Measurements from ENCODE around the gene TSPAN33. TPM values are rescaled to one million over a fixed set of nuclear protein-coding genes. Genes with fewer than 3 reads are reported as not detected.

The TSPAN33 gene
- total RNA-seq, 4 donors from 2014 or later: 2.5 to 8.1 (median 2.9) TPM

DNA sequence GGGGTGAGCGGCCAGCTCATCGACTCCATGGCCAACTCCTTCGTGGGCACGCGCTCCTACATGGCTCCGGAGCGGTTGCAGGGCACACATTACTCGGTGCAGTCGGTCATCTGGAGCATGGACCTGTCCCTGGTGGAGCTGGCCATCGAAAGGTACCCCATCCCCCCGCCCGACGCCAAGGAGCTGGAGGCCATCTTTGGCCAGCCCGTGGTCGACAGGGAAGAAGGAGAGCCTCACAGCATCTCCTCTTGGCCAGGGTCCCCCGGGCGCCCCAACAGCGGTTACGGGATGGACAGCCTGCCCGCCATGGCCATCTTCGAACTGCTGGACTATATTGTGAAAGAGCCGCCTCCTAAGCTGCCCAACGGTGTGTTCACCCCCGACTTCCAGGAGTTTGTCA, 17.4 kb upstream of the TSPAN33 start:
- Histone ChIP-seq H3K9me3 (no peaks in the 10 kb centered on the region), H3K4me1 (peaks cover 0 to 4% (median 0%) of the 10 kb centered on the region in 4 donors), H3K27me3 (peaks cover 8% of the 10 kb centered on the region), H3K27ac (no peak overlapping the region), H3K4me3 (no peak overlapping the region), H3K36me3 (no peaks in the 10 kb centered on the region)
- no peak for DNase-seq
- in situ Hi-C loops (cut with MboI; ENCODE audit: low pct_ligation_motif_present in 1 of 4, low pct_unique_long_range_greater_than_20kb in 1 of 4, low sequenced_read_pairs in 3 of 4): no loop called here
- no peak for TF ChIP-seq EP300 (IDR thresholded peaks at IDR 0.05; ENCODE audit: low read depth)
- TF ChIP-seq, protein P1, sequence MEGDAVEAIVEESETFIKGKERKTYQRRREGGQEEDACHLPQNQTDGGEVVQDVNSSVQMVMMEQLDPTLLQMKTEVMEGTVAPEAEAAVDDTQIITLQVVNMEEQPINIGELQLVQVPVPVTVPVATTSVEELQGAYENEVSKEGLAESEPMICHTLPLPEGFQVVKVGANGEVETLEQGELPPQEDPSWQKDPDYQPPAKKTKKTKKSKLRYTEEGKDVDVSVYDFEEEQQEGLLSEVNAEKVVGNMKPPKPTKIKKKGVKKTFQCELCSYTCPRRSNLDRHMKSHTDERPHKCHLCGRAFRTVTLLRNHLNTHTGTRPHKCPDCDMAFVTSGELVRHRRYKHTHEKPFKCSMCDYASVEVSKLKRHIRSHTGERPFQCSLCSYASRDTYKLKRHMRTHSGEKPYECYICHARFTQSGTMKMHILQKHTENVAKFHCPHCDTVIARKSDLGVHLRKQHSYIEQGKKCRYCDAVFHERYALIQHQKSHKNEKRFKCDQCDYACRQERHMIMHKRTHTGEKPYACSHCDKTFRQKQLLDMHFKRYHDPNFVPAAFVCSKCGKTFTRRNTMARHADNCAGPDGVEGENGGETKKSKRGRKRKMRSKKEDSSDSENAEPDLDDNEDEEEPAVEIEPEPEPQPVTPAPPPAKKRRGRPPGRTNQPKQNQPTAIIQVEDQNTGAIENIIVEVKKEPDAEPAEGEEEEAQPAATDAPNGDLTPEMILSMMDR (IDR thresholded peaks at IDR 0.05): no peak
- no peak for TF ChIP-seq POLR2A (IDR thresholded peaks at IDR 0.05)
- no peak for TF ChIP-seq POLR2AphosphoS5 (IDR thresholded peaks at IDR 0.05)
- WGBS, 2 donors (ENCODE audit: low coverage in 1 of 2): 95% methylated on average over 24 of the region's 24 CpGs; no CpG with 5 or more reads in 1 of the 2 donors
- intact Hi-C loops (cut with DNase I; ENCODE audit: low total_unique reads): no loop called here

DNA sequence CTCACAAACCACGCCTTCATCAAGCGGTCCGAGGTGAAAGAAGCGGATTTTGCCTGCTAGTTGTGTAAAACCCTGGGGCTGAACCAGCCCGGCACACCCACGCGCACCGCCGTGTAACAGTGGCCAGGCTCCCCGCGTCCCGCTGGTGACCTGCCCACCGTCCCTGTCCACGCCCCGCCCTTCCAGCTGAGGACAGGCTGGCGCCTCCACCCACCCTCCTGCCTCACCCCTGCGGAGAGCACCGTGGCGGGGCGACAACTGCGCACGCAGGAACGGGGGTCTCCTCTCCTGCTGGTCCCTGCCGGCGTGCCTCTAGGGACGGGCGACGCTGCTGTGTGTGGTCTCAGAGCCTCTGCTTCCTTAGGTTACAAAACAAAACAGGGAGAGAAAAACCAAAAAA, 16.9 kb upstream of the TSPAN33 start:
- intact Hi-C loops (cut with DNase I; ENCODE audit: low total_unique reads) (no loop called here), in situ Hi-C loops (cut with MboI; ENCODE audit: low pct_ligation_motif_present in 1 of 4, low pct_unique_long_range_greater_than_20kb in 1 of 4, low sequenced_read_pairs in 3 of 4) (no loop called here)
- 97% methylated on average over 28 of the region's 28 CpGs; no CpG with 5 or more reads in 1 of the 2 donors for WGBS, 2 donors (ENCODE audit: low coverage in 1 of 2)
- DNase-seq: no peak
- Histone ChIP-seq H3K36me3 (no peaks in the 10 kb centered on the region), H3K4me3 (no peak overlapping the region), H3K27ac (no peak overlapping the region), H3K27me3 (peaks cover 8% of the 10 kb centered on the region), H3K4me1 (peaks cover 0 to 3% (median 0%) of the 10 kb centered on the region in 4 donors), H3K9me3 (no peaks in the 10 kb centered on the region)
- no peak for TF ChIP-seq EP300 (IDR thresholded peaks at IDR 0.05; ENCODE audit: low read depth)
- TF ChIP-seq, protein P1 (IDR thresholded peaks at IDR 0.05): no peak
- no peak for TF ChIP-seq POLR2A (IDR thresholded peaks at IDR 0.05)
- TF ChIP-seq POLR2AphosphoS5 (IDR thresholded peaks at IDR 0.05): no peak

DNA sequence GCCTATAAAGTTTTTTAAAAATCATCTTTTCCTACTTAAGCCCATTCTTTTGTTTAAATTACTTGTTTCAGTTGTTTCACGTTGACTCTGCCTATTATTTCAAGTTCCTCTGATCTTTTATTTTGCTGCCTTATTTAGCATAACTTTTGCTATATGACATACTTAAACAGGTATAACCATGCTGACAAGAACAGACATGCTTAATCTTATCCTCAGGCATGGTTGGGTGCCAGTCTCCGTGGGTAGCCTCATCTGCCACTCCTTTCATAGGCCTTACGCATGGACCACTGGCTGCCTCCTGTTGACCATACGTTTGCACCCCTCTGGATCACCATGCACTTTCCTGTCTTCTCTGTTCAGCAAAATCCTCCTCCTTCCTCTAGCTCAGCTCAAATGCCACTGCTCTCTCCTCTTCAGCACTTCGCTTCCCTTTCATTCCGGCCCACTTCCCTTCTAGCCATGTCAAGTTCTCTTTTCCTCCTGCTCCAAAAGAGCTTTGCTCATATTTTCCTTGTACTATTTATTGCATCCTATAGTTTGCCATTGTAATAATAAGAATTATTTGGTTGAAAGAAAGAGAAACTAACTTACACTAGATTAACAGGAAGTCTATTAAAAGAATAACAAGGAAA, 10.0 kb upstream of the TSPAN33 start:
- in situ Hi-C loops (cut with MboI; ENCODE audit: low pct_ligation_motif_present in 1 of 4, low pct_unique_long_range_greater_than_20kb in 1 of 4, low sequenced_read_pairs in 3 of 4) (no loop called here), intact Hi-C loops (cut with DNase I; ENCODE audit: low total_unique reads) (no loop called here)
- Histone ChIP-seq H3K4me3 (no peak overlapping the region), H3K27ac (peak overlapping the region in 2 of 4 donors; percentile 8 to 28), H3K9me3 (no peaks in the 10 kb centered on the region), H3K4me1 (peaks cover 0 to 5% (median 0%) of the 10 kb centered on the region in 4 donors), H3K27me3 (no peaks in the 10 kb centered on the region), H3K36me3 (no peaks in the 10 kb centered on the region)
- TF ChIP-seq POLR2A (IDR thresholded peaks at IDR 0.05) (no peak), POLR2AphosphoS5 (IDR thresholded peaks at IDR 0.05) (no peak), EP300 (IDR thresholded peaks at IDR 0.05; ENCODE audit: low read depth) (no peak)
- TF ChIP-seq, protein P1 (IDR thresholded peaks at IDR 0.05): no peak
- 74 to 81% methylated on average over 5 to 6 of the region's 6 CpGs for WGBS, 2 donors (ENCODE audit: low coverage in 1 of 2)
- no peak for DNase-seq

DNA sequence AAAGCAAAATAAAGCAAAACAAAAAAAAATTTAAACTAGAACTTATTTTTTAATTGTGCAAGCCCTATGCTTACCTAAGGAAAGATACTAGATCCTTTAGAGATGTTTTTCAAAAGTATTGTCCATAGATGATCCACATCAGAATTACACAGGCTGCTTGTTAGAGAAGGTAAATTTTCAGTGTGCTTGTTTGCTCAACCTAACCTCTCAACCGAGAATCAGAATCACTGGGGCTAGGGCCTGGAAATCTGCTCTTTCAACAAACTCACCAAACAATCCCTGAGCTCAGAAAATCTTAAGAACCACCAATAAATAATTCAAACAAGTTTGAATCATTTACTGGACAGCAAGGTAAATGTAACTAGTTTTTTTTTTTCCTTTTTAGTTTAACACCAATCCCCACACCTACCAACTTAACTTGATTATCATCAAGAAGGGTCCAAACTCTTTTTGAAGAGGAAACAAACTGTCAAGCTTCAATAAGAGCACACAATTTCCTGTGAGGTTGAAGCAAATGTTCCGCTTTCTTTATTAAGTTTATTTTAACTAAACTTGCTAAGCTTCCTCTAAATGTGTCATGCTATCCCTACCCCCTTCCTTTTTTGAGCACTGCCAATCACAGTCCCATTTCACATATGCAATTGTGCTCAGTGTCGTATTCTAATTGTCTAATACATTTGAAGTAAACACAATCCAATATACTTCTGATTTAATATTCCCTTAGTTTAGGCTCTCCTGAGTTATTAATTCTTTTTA, 7.4 kb upstream of the TSPAN33 start:
- 48 to 78% methylated on average over 3 of the region's 3 CpGs for WGBS, 2 donors (ENCODE audit: low coverage in 1 of 2)
- Histone ChIP-seq H3K9me3 (no peaks in the 10 kb centered on the region), H3K27me3 (no peaks in the 10 kb centered on the region), H3K4me3 (no peak overlapping the region), H3K4me1 (peaks cover 0 to 5% (median 0%) of the 10 kb centered on the region in 4 donors), H3K36me3 (no peaks in the 10 kb centered on the region), H3K27ac (peak overlapping the region in 3 of 4 donors; percentile 24 to 46 (median 45))
- no peak for DNase-seq
- intact Hi-C loops (cut with DNase I; ENCODE audit: low total_unique reads): no loop called here
- TF ChIP-seq POLR2AphosphoS5 (IDR thresholded peaks at IDR 0.05): no peak
- TF ChIP-seq, protein P1 (IDR thresholded peaks at IDR 0.05): no peak
- TF ChIP-seq EP300 (IDR thresholded peaks at IDR 0.05; ENCODE audit: low read depth): no peak
- no peak for TF ChIP-seq POLR2A (IDR thresholded peaks at IDR 0.05)
- in situ Hi-C loops (cut with MboI; ENCODE audit: low pct_ligation_motif_present in 1 of 4, low pct_unique_long_range_greater_than_20kb in 1 of 4, low sequenced_read_pairs in 3 of 4): no loop called here
